Adrenal gland (tissue), 12 donors: ENCODE data around the gene EFNA2. TPM values are rescaled to one million over a fixed set of nuclear protein-coding genes. Genes with fewer than 3 reads are reported as not detected.

Experiments
- DNase-seq, 7 donors: peaks; one replicate each; pipeline ENCODE4 v3.0.0-alpha.2; 2019 to 2020
- H3K27ac ChIP-seq, 5 donors: fragments of 200-600 bp; sonication (generic) in 4 of 5; 1 replicate in 3 of 5; 2 replicates in 2 of 5; pipeline versions ENCODE4 v1.5.1 to v1.8.0; 2016 to 2020; ENCODE audit warnings: mild to moderate bottlenecking in 1 of 5
- H3K27me3 ChIP-seq: fragments of 200-600 bp; 2 replicates; pipeline ENCODE4 v1.8.0; 2021
- H3K36me3 ChIP-seq, 2 donors: fragments of 200-600 bp; replicated peaks in 1 of 2; 1 replicate in 1 of 2; 2 replicates in 1 of 2; pipeline versions ENCODE4 v1.5.1 to v1.8.0; 2018 to 2022
- H3K4me1 ChIP-seq, 2 donors: fragments of 200-600 bp; replicated peaks in 1 of 2; 1 replicate in 1 of 2; 2 replicates in 1 of 2; pipeline versions ENCODE4 v1.5.1 to v1.8.0; 2018 to 2021
- H3K4me3 ChIP-seq, 4 donors: fragments of 200-600 bp; sonication (generic) in 3 of 4; one replicate each; pipeline ENCODE4 v1.5.1; 2016 to 2018
- H3K9me3 ChIP-seq, 3 donors: fragments of 200-600 bp; sonication (generic) in 1 of 3; replicated peaks in 1 of 3; 1 replicate in 2 of 3; 2 replicates in 1 of 3; pipeline versions ENCODE4 v1.5.1 to v1.8.0; 2016 to 2021
- CTCF ChIP-seq, 6 experiments: fragments of 450-650 bp in 4 of 6; fragments of 200-600 bp in 2 of 6; sonication (generic) in 1 of 6; IDR thresholded peaks; 1 replicate in 5 of 6; 2 replicates in 1 of 6; pipeline versions ENCODE4 v1.5.1 to v1.8.0; 2016 to 2021; ENCODE audit warnings: antibody characterized with exemption in 6 of 6, mild to moderate bottlenecking in 2 of 6, moderate library complexity in 1 of 6
- POLR2A ChIP-seq, 2 donors: fragments of 450-650 bp; IDR thresholded peaks; one replicate each; pipeline ENCODE4 v1.6.1; 2017; ENCODE audit warnings: antibody characterized with exemption in 2 of 2, mild to moderate bottlenecking in 2 of 2, moderate library complexity in 1 of 2
- WGBS, 4 donors: extraction: QIAGEN DNeasy Blood & Tissue Kit in 2 of 4; methylation state at CpG; one replicate each; pipeline versions ENCODE4 v1.1.5 to v1.1.7; 2013 to 2017; 5-methylcytosine and 5-hydroxymethylcytosine counted together
- intact Hi-C, 2 donors: fragments of 100-400 bp; cut with DNase I; formaldehyde crosslinking; loops; one replicate each; pipeline versions ENCODE4 v1.14.1 to v1.15.0; 2022 to 2023
- polyA plus RNA-seq, 3 donors: library from polyadenylated mRNA; stranded (reverse); fragments of 200-250 nt in 2 of 3; fragments of 350-450 nt in 1 of 3; fragmentation: Illumina TruSeq in 1 of 3; extraction: RNeasy Lipid Tissue Mini Kit (QIAGEN cat#74804) in 1 of 3; gene quantifications; one replicate each; pipeline ENCODE4 v1.2.3, GENCODE V29; 2013 to 2014
- total RNA-seq, 9 donors: library from RNA; depleted of rRNA in 4 of 9; stranded (reverse); fragments of >200 nt in 4 of 9; fragments of 120-200 nt in 1 of 9; fragmentation: NEBNext Ultra II Directional in 1 of 9; extraction: Animal tissue kit (Norgen Biotek cat#: 25700) in 1 of 9; gene quantifications; one replicate each; pipeline versions ENCODE4 v1.1.0 to v1.2.4, GENCODE V29; 2013 to 2023
- donor health status: healthy with polysubstance abuse.
- donor health status: Bipolar disorder and iron deficiency.
- donor health status: DM: yes; HTN: yes; CAD: no.
- donor health status: DM: no; HTN: no; CAD: no.
- donor health status: DM: no; HTN: no; CAD: no.
- donor health status: DM: yes; HTN: yes; CAD: no.

EFNA2 gene
- total and polyA plus RNA-seq, 12 donors = 0.11 TPM; not detected in 11

- WGBS, 4 donors = 40 to 51% (median 49%) methylated on average over 3 to 9 of the region's 9 CpGs
- Histone ChIP-seq H3K27me3 (peaks cover 17% of the 10 kb centered on the region), H3K4me3 (no peak overlapping the region), H3K4me1 (peaks cover 10 to 11% of the 10 kb centered on the region in 2 donors), H3K36me3 (no peaks in the 10 kb centered on the region), H3K27ac (no peak overlapping the region), H3K9me3 (no peaks in the 10 kb centered on the region)
- TF ChIP-seq POLR2A (IDR thresholded peaks at IDR 0.05) (no peak), CTCF (IDR thresholded peaks at IDR 0.05) (no peak)
- intact Hi-C loops = no loop called here
- DNase-seq = peak in 2 of 7 donors; percentile 42 to 49
These were observed 35.9 kb downstream of the EFNA2 start for GRCh38 chr19:1321539-1321938.

GRCh38 chr19:1322198-1322981 lies 36.7 kb downstream of the EFNA2 start:
- DNase-seq = no peak
- Histone ChIP-seq H3K4me3 (no peak overlapping the region), H3K27ac (no peak overlapping the region), H3K9me3 (no peaks in the 10 kb centered on the region), H3K36me3 (no peaks in the 10 kb centered on the region), H3K27me3 (peaks cover 13% of the 10 kb centered on the region), H3K4me1 (peaks cover 10 to 11% of the 10 kb centered on the region in 2 donors)
- 86 to 95% (median 90%) methylated on average over 12 to 16 of the region's 16 CpGs for WGBS, 4 donors
- TF ChIP-seq CTCF (IDR thresholded peaks at IDR 0.05) = no peak
- TF ChIP-seq POLR2A (IDR thresholded peaks at IDR 0.05) = no peak
- intact Hi-C loops = no loop called here

- Histone ChIP-seq H3K27ac (no peak overlapping the region), H3K27me3 (peaks cover 5% of the 10 kb centered on the region), H3K4me3 (peak overlapping the region in 1 of 4 donors; percentile 22), H3K36me3 (no peaks in the 10 kb centered on the region), H3K4me1 (peaks cover 10 to 11% of the 10 kb centered on the region in 2 donors), H3K9me3 (no peaks in the 10 kb centered on the region)
- 80 to 92% (median 81%) methylated on average over 11 to 12 of the region's 12 CpGs for WGBS, 4 donors
- TF ChIP-seq CTCF (IDR thresholded peaks at IDR 0.05) (no peak), POLR2A (IDR thresholded peaks at IDR 0.05) (no peak)
- intact Hi-C loops = no loop called here
- no peak for DNase-seq
These were observed 38.7 kb downstream of the EFNA2 start for GRCh38 chr19:1324249-1324805.

GRCh38 chr19:1324806-1325567 lies 39.3 kb downstream of the EFNA2 start:
- intact Hi-C loops = no loop called here
- H3K36me3 ChIP-seq = no peaks in the 10 kb centered on the region
- H3K27me3 ChIP-seq = peaks cover 5% of the 10 kb centered on the region
- H3K27ac ChIP-seq = no peak overlapping the region
- 1 to 5% (median 1%) methylated on average over 12 to 66 of the region's 66 CpGs for WGBS, 4 donors
- peak overlapping the region in 1 of 4 donors; percentile 22 for H3K4me3 ChIP-seq
- peaks cover 10 to 11% of the 10 kb centered on the region in 2 donors for H3K4me1 ChIP-seq
- peak; percentile 48 to 73 (median 65) for DNase-seq
- no peaks in the 10 kb centered on the region for H3K9me3 ChIP-seq
- TF ChIP-seq CTCF (IDR thresholded peaks at IDR 0.05) (no peak), POLR2A (IDR thresholded peaks at IDR 0.05) (no peak)
